MM.1S (cell line): Measurements from ENCODE around the gene CENPT.

ENCODE experiments used
- DNase-seq: peaks from one replicate; pipeline ENCODE4 v3.0.0-alpha.2; 2015
- H2AFZ ChIP-seq: fragments of 300-600 bp; sonication (generic); 2 replicates; pipeline ENCODE4 v1.6.0; 2016; ENCODE audit warnings: antibody characterized with exemption, low read length
- H3F3A ChIP-seq: fragments of 300-600 bp; sonication (generic); 2 replicates; pipeline ENCODE4 v1.6.1; 2016; ENCODE audit warnings: mild to moderate bottlenecking, antibody characterized with exemption, low read length, moderate library complexity, mixed read lengths; ENCODE audit not compliant: insufficient read depth
- H3K27ac ChIP-seq: fragments of 300-600 bp; sonication (generic); 2 replicates; pipeline ENCODE4 v1.5.1; 2016; ENCODE audit warnings: mild to moderate bottlenecking, low read length
- H3K27me3 ChIP-seq: fragments of 300-600 bp; sonication (generic); replicated peaks from 2 replicates; pipeline ENCODE4 v1.6.0; 2016; ENCODE audit warnings: low read length; ENCODE audit not compliant: insufficient read depth
- H3K36me3 ChIP-seq: fragments of 300-600 bp; sonication (generic); replicated peaks from 2 replicates; pipeline ENCODE4 v1.6.1; 2016; ENCODE audit warnings: mild to moderate bottlenecking, low read length, mixed read lengths; ENCODE audit not compliant: insufficient read depth
- H3K4me1 ChIP-seq: fragments of 300-600 bp; sonication (generic); 2 replicates; pipeline ENCODE4 v1.6.1; 2016; ENCODE audit warnings: low read length, mixed read lengths
- H3K4me2 ChIP-seq: fragments of 300-600 bp; sonication (generic); 2 replicates; pipeline ENCODE4 v1.6.0; 2016; ENCODE audit warnings: low read depth, low read length
- H3K4me3 ChIP-seq: fragments of 300-600 bp; sonication (generic); 2 replicates; pipeline ENCODE4 v1.5.1; 2016; ENCODE audit warnings: low read length, mixed read lengths
- H3K79me2 ChIP-seq: fragments of 300-600 bp; sonication (generic); 2 replicates; pipeline ENCODE4 v1.6.1; 2016; ENCODE audit warnings: mixed run types, low read length, mixed read lengths
- H3K9ac ChIP-seq: fragments of 300-600 bp; sonication (generic); 2 replicates; pipeline ENCODE4 v1.6.1; 2016; ENCODE audit warnings: low read length, mixed read lengths
- H3K9me2 ChIP-seq: fragments of 300-600 bp; sonication (generic); replicated peaks from 2 replicates; pipeline ENCODE4 v1.6.1; 2016; ENCODE audit warnings: mild to moderate bottlenecking, low read length, mixed read lengths; ENCODE audit not compliant: insufficient read depth
- H3K9me3 ChIP-seq: fragments of 300-600 bp; sonication (generic); replicated peaks from 2 replicates; pipeline ENCODE4 v1.6.1; 2016; ENCODE audit warnings: mild to moderate bottlenecking, low read length, mixed read lengths; ENCODE audit not compliant: insufficient read depth
- H4K20me1 ChIP-seq: fragments of 300-600 bp; sonication (generic); 2 replicates; pipeline ENCODE4 v1.6.1; 2016; ENCODE audit warnings: mild to moderate bottlenecking, low read length, moderate library complexity, mixed read lengths; ENCODE audit not compliant: insufficient read depth
- CTCF ChIP-seq: fragments of 300-600 bp; sonication (generic); IDR thresholded peaks from 2 replicates; pipeline ENCODE4 v1.5.1; 2016; ENCODE audit warnings: antibody characterized with exemption, low read length, mixed read lengths
- EZH2 ChIP-seq: fragments of 300-600 bp; sonication (generic); optimal IDR thresholded peaks from 2 replicates; pipeline ENCODE3; 2017; ENCODE audit warnings: low read depth, mild to moderate bottlenecking, antibody characterized with exemption, low read length, mixed read lengths
- EZH2phosphoT487 ChIP-seq: fragments of 300-600 bp; sonication (generic); IDR thresholded peaks from 2 replicates; pipeline ENCODE4 v1.6.1; 2018; ENCODE audit warnings: antibody characterized with exemption, low read length

Gene CENPT

GRCh38 chr16:67886387-67886786 is 38.9 kb upstream of the CENPT start:
- no peak for TF ChIP-seq CTCF
- Histone ChIP-seq H3K36me3 (no peaks in the 10 kb centered on the region), H3K27ac (no peak overlapping the region), H3F3A (no peaks in the 10 kb centered on the region), H3K9me2 (no peaks in the 10 kb centered on the region), H3K4me2 (no peak overlapping the region), H2AFZ (no peak overlapping the region), H3K9ac (no peak overlapping the region), H4K20me1 (no peaks in the 10 kb centered on the region), H3K4me1 (no peaks in the 10 kb centered on the region), H3K4me3 (no peak overlapping the region), H3K9me3 (no peaks in the 10 kb centered on the region), H3K27me3 (no peaks in the 10 kb centered on the region), H3K79me2 (no peaks in the 10 kb centered on the region)
- no peak for DNase-seq

GRCh38 chr16:67885976-67886375 is 38.5 kb upstream of the CENPT start:
- no peak overlapping the region for H2AFZ ChIP-seq
- TF ChIP-seq EZH2phosphoT487 (no peak), EZH2 (no peak), CTCF (no peak)
- no peak for DNase-seq
- H4K20me1 ChIP-seq: no peaks in the 10 kb centered on the region
- H3K9me2 ChIP-seq: no peaks in the 10 kb centered on the region
- no peaks in the 10 kb centered on the region for H3K79me2 ChIP-seq
- no peak overlapping the region for H3K9ac ChIP-seq
- no peaks in the 10 kb centered on the region for H3F3A ChIP-seq
- H3K4me1 ChIP-seq: no peaks in the 10 kb centered on the region
- no peak overlapping the region for H3K27ac ChIP-seq
- H3K4me3 ChIP-seq: no peak overlapping the region
- H3K27me3 ChIP-seq: no peaks in the 10 kb centered on the region
- no peak overlapping the region for H3K4me2 ChIP-seq
- H3K36me3 ChIP-seq: no peaks in the 10 kb centered on the region
- H3K9me3 ChIP-seq: no peaks in the 10 kb centered on the region

- Histone ChIP-seq H4K20me1 (no peaks in the 10 kb centered on the region), H3F3A (no peaks in the 10 kb centered on the region), H3K79me2 (no peaks in the 10 kb centered on the region), H2AFZ (no peak overlapping the region), H3K4me1 (no peaks in the 10 kb centered on the region), H3K9me3 (no peaks in the 10 kb centered on the region), H3K9me2 (no peaks in the 10 kb centered on the region), H3K9ac (no peak overlapping the region), H3K36me3 (no peaks in the 10 kb centered on the region), H3K27ac (no peak overlapping the region), H3K4me3 (no peak overlapping the region), H3K27me3 (no peaks in the 10 kb centered on the region), H3K4me2 (no peak overlapping the region)
- TF ChIP-seq EZH2: no peak
- TF ChIP-seq EZH2phosphoT487: no peak
- TF ChIP-seq CTCF: no peak
- DNase-seq: no peak
Measured at GRCh38 chr16:67885545-67885944, 38.1 kb upstream of the CENPT start.
